GDM1 (cell line): ENCODE data around the gene CHKA.

Experiments
- DNase-seq: peaks from one replicate; lab custom pipeline; 2025; lab: John Stamatoyannopoulos, UW

The CHKA gene

GRCh38 chr11:68142441-68143309 is 21.5 kb upstream of the CHKA start:
- no peak for DNase-seq

- peak; percentile 88 for DNase-seq
Observed at GRCh38 chr11:68142028-68142412, 20.8 kb upstream of the CHKA start.

- DNase-seq, result no peak
Observed at GRCh38 chr11:68141246-68142027, 20.2 kb upstream of the CHKA start.

GRCh38 chr11:68140496-68141245 is 19.5 kb upstream of the CHKA start:
- no peak for DNase-seq

- no peak for DNase-seq
Observed at GRCh38 chr11:68138237-68138636, 17.0 kb upstream of the CHKA start.

- DNase-seq, result no peak
Observed at GRCh38 chr11:68137833-68138232, 16.6 kb upstream of the CHKA start.

- no peak for DNase-seq
Observed at GRCh38 chr11:68136866-68137265, 15.7 kb upstream of the CHKA start.

GRCh38 chr11:68135161-68135560 is 14.0 kb upstream of the CHKA start:
- no peak for DNase-seq

- no peak for DNase-seq
Observed at GRCh38 chr11:68133761-68134160, 12.6 kb upstream of the CHKA start.

- DNase-seq, result no peak
Observed at GRCh38 chr11:68130121-68130520, 8.9 kb upstream of the CHKA start.

- DNase-seq, result no peak
Observed at GRCh38 chr11:68128682-68129327, 7.6 kb upstream of the CHKA start.

GRCh38 chr11:68127714-68128681 is 6.8 kb upstream of the CHKA start:
- no peak for DNase-seq

GRCh38 chr11:68125164-68125563 is 4.0 kb upstream of the CHKA start:
- no peak for DNase-seq

- no peak for DNase-seq
Observed at GRCh38 chr11:68122936-68123539, 1.9 kb upstream of the CHKA start.

- peak; percentile 43 for DNase-seq
Observed at GRCh38 chr11:68120273-68121066, 718 bp downstream of the CHKA start.

- peak; percentile 54 for DNase-seq
Observed at GRCh38 chr11:68118706-68119448, 2.3 kb downstream of the CHKA start.

- no peak for DNase-seq
Observed at GRCh38 chr11:68117853-68118470, 3.2 kb downstream of the CHKA start.

GRCh38 chr11:68116974-68117373 is 4.2 kb downstream of the CHKA start:
- DNase-seq, result no peak
